Panc1 (cell line): ENCODE data around the gene CYP8B1. TPM values are rescaled to one million over a fixed set of nuclear protein-coding genes. Genes with fewer than 3 reads are reported as not detected.

ENCODE experiments used
- ATAC-seq: fragments of 200-7000 bp; cut with Tn5 transposase; 2 replicates; pipeline ENCODE4 v1.9.1; 2020; ENCODE audit warnings: mild to moderate bottlenecking, moderate library complexity
- BruUV-seq: library from RNA; stranded (reverse); fragments of 400-500 nt; replicated peaks from 2 replicates; lab custom pipeline; 2021; lab: Mats Ljungman, UMichigan
- CTCF ChIA-PET: fragments of 300-600 bp; sonication (Branson Sonifier 250); formaldehyde crosslinking; loops from one replicate; lab custom pipeline; 2022; ENCODE audit warnings: antibody characterized with exemption; lab: Charles Lee
- POLR2A ChIA-PET: fragments of 300-600 bp; sonication (Branson Sonifier 250); formaldehyde crosslinking; loops from one replicate; lab custom pipeline; 2022; ENCODE audit warnings: antibody characterized with exemption; lab: Charles Lee
- DNase-seq: peaks from one replicate; pipeline ENCODE4 v3.0.0-alpha.2; 2010; ENCODE audit warnings: low read depth, low spot score
- H3K27ac ChIP-seq: 2 replicates; pipeline ENCODE4 v1.5.1; 2011; ENCODE audit warnings: mild to moderate bottlenecking, low read length, inconsistent platforms
- H3K27me3 ChIP-seq: fragments of 200-500 bp; sonication (Bioruptor generic); 2 replicates; pipeline ENCODE4 v1.6.0; 2014; ENCODE audit warnings: low read length, inconsistent platforms; ENCODE audit not compliant: control insufficient read depth, insufficient read depth
- H3K36me3 ChIP-seq: fragments of 200-500 bp; sonication (Bioruptor generic); 2 replicates; pipeline ENCODE4 v1.5.1; 2014; ENCODE audit warnings: inconsistent platforms, mild to moderate bottlenecking, low read length, moderate library complexity; ENCODE audit not compliant: control insufficient read depth, insufficient read depth
- H3K4me1 ChIP-seq: 2 replicates; pipeline ENCODE4 v1.5.1; 2011; ENCODE audit warnings: inconsistent platforms, mild to moderate bottlenecking, low read length, moderate library complexity; ENCODE audit not compliant: control insufficient read depth, insufficient read depth
- H3K4me3 ChIP-seq, 2 experiments: 2 replicates each; pipeline ENCODE4 v1.5.1; 2011 to 2012; ENCODE audit warnings: low read depth in 2 of 2, low read length in 2 of 2, mild to moderate bottlenecking in 2 of 2, inconsistent platforms in 1 of 2, moderate library complexity in 1 of 2
- H3K9me3 ChIP-seq: fragments of 200-500 bp; sonication (Bioruptor generic); 2 replicates; pipeline ENCODE4 v1.5.1; 2014; ENCODE audit warnings: low read depth, mild to moderate bottlenecking, inconsistent platforms, low read length, moderate library complexity; ENCODE audit not compliant: control insufficient read depth, insufficient read depth
- CTCF ChIP-seq: fragments of 450-650 bp; IDR thresholded peaks from 2 replicates; pipeline ENCODE4 v1.5.1; 2017; ENCODE audit warnings: mild to moderate bottlenecking
- POLR2AphosphoS5 ChIP-seq: IDR thresholded peaks from 2 replicates; pipeline ENCODE4 v1.6.1; 2012; ENCODE audit warnings: mild to moderate bottlenecking, low read depth, low read length, moderate library complexity
- SIN3A ChIP-seq: IDR thresholded peaks from 2 replicates; pipeline ENCODE4 v1.6.1; 2012; ENCODE audit warnings: low read depth, mild to moderate bottlenecking, low read length, moderate library complexity, borderline replicate concordance; ENCODE audit not compliant: insufficient read depth
- TCF7L2 ChIP-seq: IDR thresholded peaks from 2 replicates; pipeline ENCODE4 v1.6.1; 2011; ENCODE audit warnings: mild to moderate bottlenecking, low read depth, low read length, inconsistent platforms
- in situ Hi-C: cut with HindIII; loops from 2 replicates; pipeline ENCODE4 v1.10.0; 2016; ENCODE audit warnings: low sequenced_read_pairs, low pct_unique_long_range_greater_than_20kb
- intact Hi-C: fragments of 100-400 bp; cut with micrococcal nuclease; formaldehyde crosslinking; loops from one replicate; pipeline ENCODE4 v1.10.0; 2022; ENCODE audit not compliant: unreplicated experiment
- total RNA-seq: library from RNA; stranded (reverse); gene quantifications from one replicate; pipeline ENCODE4 v1.2.1, GENCODE V29; 2021; ENCODE audit not compliant: unreplicated experiment
- TF ChIP-seq, protein P1 (sequence below), 2 experiments: IDR thresholded peaks; 2 replicates each; pipeline ENCODE4 v1.6.1; 2011 to 2012; ENCODE audit warnings: low read depth in 2 of 2, control low read depth in 1 of 2, low read length in 1 of 2, mild to moderate bottlenecking in 1 of 2, moderate library complexity in 1 of 2; ENCODE audit not compliant: insufficient read depth in 1 of 2

The CYP8B1 gene
- total RNA-seq, 1 experiment from 2014 or later = 0.08 TPM

- Histone ChIP-seq H3K9me3 (no peaks in the 10 kb centered on the region), H3K27ac (no peak overlapping the region), H3K4me3 (no peak overlapping the region), H3K36me3 (no peaks in the 10 kb centered on the region), H3K27me3 (no peaks in the 10 kb centered on the region), H3K4me1 (no peaks in the 10 kb centered on the region)
- ChIA-PET CTCF (no interaction called here), POLR2A (no interaction called here)
- DNase-seq = no peak
- no peak for TF ChIP-seq SIN3A
- no peak for TF ChIP-seq POLR2AphosphoS5
- TF ChIP-seq, protein P1, sequence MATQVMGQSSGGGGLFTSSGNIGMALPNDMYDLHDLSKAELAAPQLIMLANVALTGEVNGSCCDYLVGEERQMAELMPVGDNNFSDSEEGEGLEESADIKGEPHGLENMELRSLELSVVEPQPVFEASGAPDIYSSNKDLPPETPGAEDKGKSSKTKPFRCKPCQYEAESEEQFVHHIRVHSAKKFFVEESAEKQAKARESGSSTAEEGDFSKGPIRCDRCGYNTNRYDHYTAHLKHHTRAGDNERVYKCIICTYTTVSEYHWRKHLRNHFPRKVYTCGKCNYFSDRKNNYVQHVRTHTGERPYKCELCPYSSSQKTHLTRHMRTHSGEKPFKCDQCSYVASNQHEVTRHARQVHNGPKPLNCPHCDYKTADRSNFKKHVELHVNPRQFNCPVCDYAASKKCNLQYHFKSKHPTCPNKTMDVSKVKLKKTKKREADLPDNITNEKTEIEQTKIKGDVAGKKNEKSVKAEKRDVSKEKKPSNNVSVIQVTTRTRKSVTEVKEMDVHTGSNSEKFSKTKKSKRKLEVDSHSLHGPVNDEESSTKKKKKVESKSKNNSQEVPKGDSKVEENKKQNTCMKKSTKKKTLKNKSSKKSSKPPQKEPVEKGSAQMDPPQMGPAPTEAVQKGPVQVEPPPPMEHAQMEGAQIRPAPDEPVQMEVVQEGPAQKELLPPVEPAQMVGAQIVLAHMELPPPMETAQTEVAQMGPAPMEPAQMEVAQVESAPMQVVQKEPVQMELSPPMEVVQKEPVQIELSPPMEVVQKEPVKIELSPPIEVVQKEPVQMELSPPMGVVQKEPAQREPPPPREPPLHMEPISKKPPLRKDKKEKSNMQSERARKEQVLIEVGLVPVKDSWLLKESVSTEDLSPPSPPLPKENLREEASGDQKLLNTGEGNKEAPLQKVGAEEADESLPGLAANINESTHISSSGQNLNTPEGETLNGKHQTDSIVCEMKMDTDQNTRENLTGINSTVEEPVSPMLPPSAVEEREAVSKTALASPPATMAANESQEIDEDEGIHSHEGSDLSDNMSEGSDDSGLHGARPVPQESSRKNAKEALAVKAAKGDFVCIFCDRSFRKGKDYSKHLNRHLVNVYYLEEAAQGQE (IDR thresholded peaks at IDR 0.05; ENCODE audit: insufficient read depth in 1 of 2, low read depth in 2 of 2, low read length in 1 of 2) = no peak
- no peak for TF ChIP-seq TCF7L2
- TF ChIP-seq CTCF = no peak
- no TSS peak for BruUV-seq
- in situ Hi-C loops (no loop called here), intact Hi-C loops (no loop called here)
- ATAC-seq = no peak
Observed at GRCh38 chr3:42895580-42895868, 19.8 kb upstream of the CYP8B1 start.

DNA sequence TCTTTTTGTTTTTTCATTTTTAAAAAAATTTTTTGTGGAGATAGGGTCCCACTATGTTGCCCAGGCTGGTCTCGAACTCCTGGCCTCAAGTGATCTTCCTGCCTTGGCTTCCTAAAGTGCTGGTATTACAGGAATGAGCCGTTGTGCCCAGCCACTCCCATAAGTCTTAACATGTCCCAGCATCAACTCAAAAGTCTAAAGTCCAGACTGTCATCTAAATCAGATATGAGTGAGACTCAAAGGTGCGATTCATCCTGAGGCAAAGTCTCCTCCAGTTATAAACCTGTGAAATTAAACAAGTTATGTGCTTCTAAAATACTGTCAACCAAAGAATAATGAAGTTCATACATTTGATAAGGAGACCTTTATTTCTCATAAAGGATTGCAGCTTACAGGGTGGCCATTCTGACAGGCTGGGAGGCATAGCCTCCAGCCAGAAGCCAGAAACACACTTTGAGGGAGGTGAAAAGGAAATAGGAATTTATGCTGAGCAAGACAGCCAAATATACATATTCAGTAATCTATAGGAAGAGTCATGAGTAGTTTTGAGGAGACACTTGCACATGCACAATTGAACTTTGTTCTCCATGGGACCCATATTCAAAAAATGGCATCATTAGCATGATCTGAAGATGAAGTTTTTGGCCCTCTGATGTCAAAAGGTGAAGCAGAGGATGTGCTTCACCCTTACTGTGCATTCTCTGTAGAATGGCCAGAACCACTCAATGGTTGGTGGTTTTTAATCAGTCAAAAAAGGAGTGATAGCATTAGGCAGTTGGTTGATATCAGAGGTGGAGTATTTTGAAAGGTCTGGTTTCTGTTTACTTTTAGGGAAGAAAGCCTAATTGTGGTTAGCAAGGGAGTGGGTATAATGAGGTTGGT is 19.3 kb upstream of the CYP8B1 start:
- POLR2A ChIA-PET = no interaction called here
- H3K4me3 ChIP-seq = no peak overlapping the region
- no peaks in the 10 kb centered on the region for H3K4me1 ChIP-seq
- CTCF ChIA-PET = no interaction called here
- DNase-seq (no peak), ATAC-seq (no peak)
- no peaks in the 10 kb centered on the region for H3K9me3 ChIP-seq
- no peaks in the 10 kb centered on the region for H3K36me3 ChIP-seq
- intact Hi-C loops = no loop called here
- BruUV-seq = no TSS peak
- in situ Hi-C loops = no loop called here
- TF ChIP-seq, protein P1 (IDR thresholded peaks at IDR 0.05; ENCODE audit: insufficient read depth in 1 of 2, low read depth in 2 of 2, low read length in 1 of 2) = no peak
- TF ChIP-seq CTCF = no peak
- no peak for TF ChIP-seq TCF7L2
- TF ChIP-seq POLR2AphosphoS5 = no peak
- TF ChIP-seq SIN3A = no peak
- no peak overlapping the region for H3K27ac ChIP-seq
- H3K27me3 ChIP-seq = no peaks in the 10 kb centered on the region
